ENCODE measurements around the gene RASA3. TPM values are rescaled to one million over a fixed set of nuclear protein-coding genes. Genes with fewer than 3 reads are reported as not detected.
"Not testable (repeated sequence)": the region's sequence is repeated elsewhere in the genome, so short reads cannot be mapped to it uniquely, and the experiment has no call there.

The RASA3 gene
- total RNA-seq, 1 experiment from 2014 or later: 9.1 TPM

- no peaks in the 10 kb centered on the region for H3K27me3 ChIP-seq (ENCODE audit: low read length)
- H3K36me3 ChIP-seq (ENCODE audit: low read depth, low read length): no peaks in the 10 kb centered on the region
- H3K27ac ChIP-seq (ENCODE audit: low read length): no peak overlapping the region
- ChIA-PET CTCF (no interaction called here), POLR2A (ENCODE audit: unreplicated experiment) (no interaction called here)
- TF ChIP-seq EZH2phosphoT487 (IDR thresholded peaks at IDR 0.05; ENCODE audit: borderline replicate concordance, low read length): no peak
- TF ChIP-seq, protein P1, sequence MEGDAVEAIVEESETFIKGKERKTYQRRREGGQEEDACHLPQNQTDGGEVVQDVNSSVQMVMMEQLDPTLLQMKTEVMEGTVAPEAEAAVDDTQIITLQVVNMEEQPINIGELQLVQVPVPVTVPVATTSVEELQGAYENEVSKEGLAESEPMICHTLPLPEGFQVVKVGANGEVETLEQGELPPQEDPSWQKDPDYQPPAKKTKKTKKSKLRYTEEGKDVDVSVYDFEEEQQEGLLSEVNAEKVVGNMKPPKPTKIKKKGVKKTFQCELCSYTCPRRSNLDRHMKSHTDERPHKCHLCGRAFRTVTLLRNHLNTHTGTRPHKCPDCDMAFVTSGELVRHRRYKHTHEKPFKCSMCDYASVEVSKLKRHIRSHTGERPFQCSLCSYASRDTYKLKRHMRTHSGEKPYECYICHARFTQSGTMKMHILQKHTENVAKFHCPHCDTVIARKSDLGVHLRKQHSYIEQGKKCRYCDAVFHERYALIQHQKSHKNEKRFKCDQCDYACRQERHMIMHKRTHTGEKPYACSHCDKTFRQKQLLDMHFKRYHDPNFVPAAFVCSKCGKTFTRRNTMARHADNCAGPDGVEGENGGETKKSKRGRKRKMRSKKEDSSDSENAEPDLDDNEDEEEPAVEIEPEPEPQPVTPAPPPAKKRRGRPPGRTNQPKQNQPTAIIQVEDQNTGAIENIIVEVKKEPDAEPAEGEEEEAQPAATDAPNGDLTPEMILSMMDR (conservative IDR thresholded peaks at IDR 0.05; ENCODE audit: low read depth, low read length): no peak
- TF ChIP-seq EZH2 (IDR thresholded peaks at IDR 0.05; ENCODE audit: low read length, unreplicated experiment): no peak
- DNase-seq: no peak
- H3K4me2 ChIP-seq (ENCODE audit: low read length): no peak overlapping the region
- no peak overlapping the region for H3K9ac ChIP-seq (ENCODE audit: low read length)
- no peaks in the 10 kb centered on the region for H3K9me2 ChIP-seq (replicated peaks; ENCODE audit: low read length)
- intact Hi-C loops (cut with micrococcal nuclease): loop anchor here (5.0 kb wide), 1 partner anchor 72 kb away; no protein-coding TSS in a partner anchor
- ATAC-seq: no peak
- H3K4me3 ChIP-seq (ENCODE audit: low read length): no peak overlapping the region
- peaks cover 15% of the 10 kb centered on the region for H3K4me1 ChIP-seq (ENCODE audit: insufficient read depth, low read length)
- H3F3A ChIP-seq (ENCODE audit: low read length, unreplicated experiment): no peaks in the 10 kb centered on the region
- H2AFZ ChIP-seq (ENCODE audit: low read length): no peak overlapping the region
- no peaks in the 10 kb centered on the region for H3K79me2 ChIP-seq (ENCODE audit: low read length)
- BruUV-seq (replicated peaks): no TSS peak
- H4K20me1 ChIP-seq (ENCODE audit: low read length): no peaks in the 10 kb centered on the region
- H3K9me3 ChIP-seq (ENCODE audit: low read length): no peaks in the 10 kb centered on the region
Measured at GRCh38 chr13:114149774-114150740, 17.6 kb upstream of the RASA3 start.

DNA sequence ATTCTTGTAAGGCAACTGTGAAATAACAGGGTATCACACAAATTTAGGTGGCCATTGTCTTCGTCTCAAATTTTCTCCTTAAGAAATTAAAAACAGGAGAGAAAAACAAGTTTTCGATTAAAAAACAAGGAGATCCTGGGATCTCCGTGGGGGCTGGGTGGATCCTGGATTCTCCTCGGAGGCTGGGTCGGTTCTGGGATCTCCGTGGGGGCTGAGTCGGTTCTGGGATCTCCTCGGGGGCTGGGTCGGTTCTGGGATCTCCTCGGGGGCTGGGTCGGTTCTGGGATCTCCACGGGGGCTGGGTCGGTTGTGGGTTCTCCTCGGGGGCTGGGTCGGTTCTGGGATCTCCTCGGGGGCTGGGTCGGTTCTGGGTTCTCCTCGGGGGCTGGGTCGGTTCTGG, 16.5 kb upstream of the RASA3 start:
- H4K20me1 ChIP-seq (ENCODE audit: low read length); BruUV-seq (replicated peaks); H3K27ac ChIP-seq (ENCODE audit: low read length); H3F3A ChIP-seq (ENCODE audit: low read length, unreplicated experiment); intact Hi-C loops (cut with micrococcal nuclease); H3K79me2 ChIP-seq (ENCODE audit: low read length); H3K9ac ChIP-seq (ENCODE audit: low read length); H3K9me3 ChIP-seq (ENCODE audit: low read length); H2AFZ ChIP-seq (ENCODE audit: low read length); H3K36me3 ChIP-seq (ENCODE audit: low read depth, low read length); ATAC-seq; H3K9me2 ChIP-seq (replicated peaks; ENCODE audit: low read length); DNase-seq; POLR2A ChIA-PET (ENCODE audit: unreplicated experiment); CTCF ChIA-PET; H3K27me3 ChIP-seq (ENCODE audit: low read length); H3K4me3 ChIP-seq (ENCODE audit: low read length); H3K4me2 ChIP-seq (ENCODE audit: low read length): not testable (repeated sequence)
- H3K4me1 ChIP-seq (ENCODE audit: insufficient read depth, low read length): peaks cover 15% of the 10 kb centered on the region

- H3K4me3 ChIP-seq (ENCODE audit: low read length): no peak overlapping the region
- no peaks in the 10 kb centered on the region for H3K9me3 ChIP-seq (ENCODE audit: low read length)
- H3K27ac ChIP-seq (ENCODE audit: low read length): no peak overlapping the region
- no peaks in the 10 kb centered on the region for H4K20me1 ChIP-seq (ENCODE audit: low read length)
- H3K79me2 ChIP-seq (ENCODE audit: low read length): no peaks in the 10 kb centered on the region
- no peaks in the 10 kb centered on the region for H3K36me3 ChIP-seq (ENCODE audit: low read depth, low read length)
- H3K4me1 ChIP-seq (ENCODE audit: insufficient read depth, low read length): peaks cover 15% of the 10 kb centered on the region
- intact Hi-C loops (cut with micrococcal nuclease): no loop called here
- H3K9ac ChIP-seq (ENCODE audit: low read length): no peak overlapping the region
- ChIA-PET CTCF (no interaction called here), POLR2A (ENCODE audit: unreplicated experiment) (no interaction called here)
- H3F3A ChIP-seq (ENCODE audit: low read length, unreplicated experiment): no peaks in the 10 kb centered on the region
- no peak overlapping the region for H3K4me2 ChIP-seq (ENCODE audit: low read length)
- no peaks in the 10 kb centered on the region for H3K9me2 ChIP-seq (replicated peaks; ENCODE audit: low read length)
- no peak for TF ChIP-seq EZH2 (IDR thresholded peaks at IDR 0.05; ENCODE audit: low read length, unreplicated experiment)
- TF ChIP-seq, protein P1 (conservative IDR thresholded peaks at IDR 0.05; ENCODE audit: low read depth, low read length): no peak
- TF ChIP-seq EZH2phosphoT487 (IDR thresholded peaks at IDR 0.05; ENCODE audit: borderline replicate concordance, low read length): no peak
- no peak overlapping the region for H2AFZ ChIP-seq (ENCODE audit: low read length)
- ATAC-seq (no peak), DNase-seq (no peak)
- no peaks in the 10 kb centered on the region for H3K27me3 ChIP-seq (ENCODE audit: low read length)
- BruUV-seq (replicated peaks): no TSS peak
Measured at GRCh38 chr13:114148521-114148855, 16.1 kb upstream of the RASA3 start.
